ENCODE measurements around the gene CPN1. TPM values are rescaled to one million over a fixed set of nuclear protein-coding genes. Genes with fewer than 3 reads are reported as not detected.
"Not testable (repeated sequence)": the region's sequence is repeated elsewhere in the genome, so short reads cannot be mapped to it uniquely, and the experiment has no call there.

CPN1 gene
- total and polyA plus RNA-seq, 10 of the 15 experiments (the other 5 are each of a cell fraction or from before 2014, with no cell fraction given) = 0.03 to 0.10 TPM; not detected in 8

GRCh38 chr10:100083623-100084022 lies 2.0 kb upstream of the CPN1 start (continued):
- TF ChIP-seq, protein P1, sequence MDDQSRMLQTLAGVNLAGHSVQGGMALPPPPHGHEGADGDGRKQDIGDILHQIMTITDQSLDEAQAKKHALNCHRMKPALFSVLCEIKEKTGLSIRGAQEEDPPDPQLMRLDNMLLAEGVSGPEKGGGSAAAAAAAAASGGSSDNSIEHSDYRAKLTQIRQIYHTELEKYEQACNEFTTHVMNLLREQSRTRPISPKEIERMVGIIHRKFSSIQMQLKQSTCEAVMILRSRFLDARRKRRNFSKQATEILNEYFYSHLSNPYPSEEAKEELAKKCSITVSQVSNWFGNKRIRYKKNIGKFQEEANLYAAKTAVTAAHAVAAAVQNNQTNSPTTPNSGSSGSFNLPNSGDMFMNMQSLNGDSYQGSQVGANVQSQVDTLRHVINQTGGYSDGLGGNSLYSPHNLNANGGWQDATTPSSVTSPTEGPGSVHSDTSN (IDR thresholded peaks at IDR 0.05; ENCODE audit: insufficient replicate concordance, low read depth, low read length) = no peak
- TF ChIP-seq JUND (IDR thresholded peaks at IDR 0.05; ENCODE audit: low read depth, low read length) = no peak
- TF ChIP-seq MEF2A (IDR thresholded peaks at IDR 0.05; ENCODE audit: insufficient read depth, low read depth, low read length) = no peak
- no peak for TF ChIP-seq TCF3 (IDR thresholded peaks at IDR 0.05; ENCODE audit: borderline replicate concordance, insufficient read depth, low read depth, low read length)
- no peak for TF ChIP-seq IRF4 (IDR thresholded peaks at IDR 0.05; ENCODE audit: low read depth, low read length)
- TF ChIP-seq SPI1 (IDR thresholded peaks at IDR 0.05; ENCODE audit: borderline replicate concordance, insufficient read depth, low read depth, low read length) = no peak
- no peak for TF ChIP-seq CEBPB (IDR thresholded peaks at IDR 0.05; ENCODE audit: borderline replicate concordance in 1 of 2, low read depth in 2 of 2, low read length in 2 of 2)
- TF ChIP-seq, protein P2, sequence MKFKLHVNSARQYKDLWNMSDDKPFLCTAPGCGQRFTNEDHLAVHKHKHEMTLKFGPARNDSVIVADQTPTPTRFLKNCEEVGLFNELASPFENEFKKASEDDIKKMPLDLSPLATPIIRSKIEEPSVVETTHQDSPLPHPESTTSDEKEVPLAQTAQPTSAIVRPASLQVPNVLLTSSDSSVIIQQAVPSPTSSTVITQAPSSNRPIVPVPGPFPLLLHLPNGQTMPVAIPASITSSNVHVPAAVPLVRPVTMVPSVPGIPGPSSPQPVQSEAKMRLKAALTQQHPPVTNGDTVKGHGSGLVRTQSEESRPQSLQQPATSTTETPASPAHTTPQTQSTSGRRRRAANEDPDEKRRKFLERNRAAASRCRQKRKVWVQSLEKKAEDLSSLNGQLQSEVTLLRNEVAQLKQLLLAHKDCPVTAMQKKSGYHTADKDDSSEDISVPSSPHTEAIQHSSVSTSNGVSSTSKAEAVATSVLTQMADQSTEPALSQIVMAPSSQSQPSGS (IDR thresholded peaks at IDR 0.05; ENCODE audit: low read length) = no peak

DNA sequence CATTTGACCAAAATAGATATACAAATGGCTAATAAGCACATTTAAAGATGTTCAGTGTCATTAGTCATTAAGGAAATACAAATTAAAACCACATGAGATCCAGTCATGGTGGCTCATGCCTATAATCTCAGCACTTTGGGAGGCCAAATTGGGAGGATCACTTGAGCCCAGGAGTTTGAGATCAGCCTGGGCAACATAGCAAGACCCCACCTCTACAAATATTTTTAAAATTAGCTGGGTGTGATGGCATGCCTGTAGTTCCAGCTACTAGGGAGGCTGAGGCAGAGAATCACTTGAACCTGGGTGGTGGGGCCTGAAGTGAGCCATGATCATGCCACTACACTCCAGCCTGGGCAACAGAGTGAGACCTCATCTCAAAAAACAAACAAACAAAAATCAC lies 607 bp upstream of the CPN1 start:
- ChIA-PET SMC1A (ENCODE audit: uncharacterized antibody, unreplicated experiment) (interaction anchor here (0.9 kb wide), 1 partner anchor 237 kb away, joined by 3 read pairs; no protein-coding TSS in a partner anchor), CTCF (interaction anchor here (0.7 kb wide), 1 partner anchor 173 kb away, joined by 3 read pairs; no protein-coding TSS in a partner anchor)
- H3K36me3 ChIP-seq (ENCODE audit: control insufficient read depth in 2 of 2, insufficient read depth in 2 of 2, low read length in 1 of 2); FAIRE-seq; H3K4me3 ChIP-seq; ATAC-seq; H3K79me2 ChIP-seq (ENCODE audit: control insufficient read depth, insufficient read depth, low read length); H3K27ac ChIP-seq (ENCODE audit: control insufficient read depth, insufficient read depth); in situ Hi-C loops (cut with MboI); H3K9me3 ChIP-seq (replicated peaks; ENCODE audit: control insufficient read depth, insufficient read depth, low read length); H3K27me3 ChIP-seq (replicated peaks in 1 of 2; ENCODE audit: control insufficient read depth in 2 of 2, insufficient read depth in 2 of 2, low read length in 1 of 2); intact Hi-C loops (cut with micrococcal nuclease; ENCODE audit: unreplicated experiment); H4K20me1 ChIP-seq (ENCODE audit: control insufficient read depth, insufficient read depth); H3K9ac ChIP-seq (ENCODE audit: control insufficient read depth, insufficient read depth, low read length); DNase-seq (ENCODE audit: low read depth, low spot score); H3K4me2 ChIP-seq (ENCODE audit: control insufficient read depth, insufficient read depth); H3K4me1 ChIP-seq (ENCODE audit: control insufficient read depth, insufficient read depth, low read length); H2AFZ ChIP-seq (ENCODE audit: control insufficient read depth, low read depth, low read length); RAD21 ChIA-PET (ENCODE audit: unreplicated experiment); POLR2A ChIA-PET; BruUV-seq (replicated peaks): not testable (repeated sequence)

Data from GM12878 (cell line).